Measurements from ENCODE around the gene AMZ1. TPM values are rescaled to one million over a fixed set of nuclear protein-coding genes. Genes with fewer than 3 reads are reported as not detected.

The AMZ1 gene
- total and polyA plus RNA-seq, 2 experiments from 2014 or later: 3.4 to 5.9 TPM

- H3K4me2 ChIP-seq (ENCODE audit: unreplicated experiment): no peak overlapping the region
- DNase-seq: no peak
- in situ Hi-C loops (cut with MboI): loop anchor here (25.0 kb wide), 1 partner anchor 218 kb away; no protein-coding TSS in a partner anchor
- H3K9ac ChIP-seq: no peak overlapping the region
- H3F3A ChIP-seq (ENCODE audit: insufficient read depth): no peaks in the 10 kb centered on the region
- H3K9me3 ChIP-seq (ENCODE audit: low read depth): no peaks in the 10 kb centered on the region
- WGBS, 2 experiments (ENCODE audit: low coverage in 1 of 2, low lambda C conversion rate in 2 of 2, missing lambda C conversion rate in 2 of 2): 56 to 78% methylated on average over 11 to 13 of the region's 13 CpGs
- no peak overlapping the region for H3K4me3 ChIP-seq
- H4K20me1 ChIP-seq (ENCODE audit: insufficient read depth): no peaks in the 10 kb centered on the region
- no peak for TF ChIP-seq EZH2phosphoT487 (IDR thresholded peaks at IDR 0.05; ENCODE audit: insufficient read depth, low read depth)
- no peak for TF ChIP-seq EZH2 (IDR thresholded peaks at IDR 0.05; ENCODE audit: insufficient read depth, poor library complexity, severe bottlenecking)
- no peaks in the 10 kb centered on the region for H3K4me1 ChIP-seq (ENCODE audit: insufficient read depth)
- H3K27ac ChIP-seq: no peak overlapping the region
- H3K27me3 ChIP-seq (replicated peaks; ENCODE audit: insufficient read depth): no peaks in the 10 kb centered on the region
- no peak overlapping the region for H2AFZ ChIP-seq
- H3K36me3 ChIP-seq (ENCODE audit: low read depth): no peaks in the 10 kb centered on the region
- H3K79me2 ChIP-seq (ENCODE audit: insufficient read depth): no peaks in the 10 kb centered on the region
- H3K9me2 ChIP-seq (ENCODE audit: insufficient read depth): no peaks in the 10 kb centered on the region
Measured at GRCh38 chr7:2680256-2680655, 7.7 kb upstream of the AMZ1 start.

- Histone ChIP-seq H4K20me1 (ENCODE audit: insufficient read depth) (no peaks in the 10 kb centered on the region), H3K9me3 (ENCODE audit: low read depth) (no peaks in the 10 kb centered on the region), H3K27me3 (replicated peaks; ENCODE audit: insufficient read depth) (no peaks in the 10 kb centered on the region), H3K9ac (no peak overlapping the region), H3F3A (ENCODE audit: insufficient read depth) (no peaks in the 10 kb centered on the region), H3K4me2 (ENCODE audit: unreplicated experiment) (no peak overlapping the region), H3K4me3 (no peak overlapping the region), H3K27ac (no peak overlapping the region), H3K4me1 (ENCODE audit: insufficient read depth) (no peaks in the 10 kb centered on the region), H3K36me3 (ENCODE audit: low read depth) (no peaks in the 10 kb centered on the region), H3K79me2 (ENCODE audit: insufficient read depth) (no peaks in the 10 kb centered on the region), H3K9me2 (ENCODE audit: insufficient read depth) (no peaks in the 10 kb centered on the region), H2AFZ (no peak overlapping the region)
- DNase-seq: peak; percentile 88
- WGBS, 2 experiments (ENCODE audit: low coverage in 1 of 2, low lambda C conversion rate in 2 of 2, missing lambda C conversion rate in 2 of 2): 11 to 17% methylated on average over 27 of the region's 27 CpGs
- in situ Hi-C loops (cut with MboI): loop anchor here (25.0 kb wide), 1 partner anchor 219 kb away; no protein-coding TSS in a partner anchor
- TF ChIP-seq EZH2 (IDR thresholded peaks at IDR 0.05; ENCODE audit: insufficient read depth, poor library complexity, severe bottlenecking) (no peak), EZH2phosphoT487 (IDR thresholded peaks at IDR 0.05; ENCODE audit: insufficient read depth, low read depth) (no peak)
Measured at GRCh38 chr7:2680792-2681490, 7.1 kb upstream of the AMZ1 start.

GRCh38 chr7:2681929-2682799 lies 5.8 kb upstream of the AMZ1 start:
- no peak overlapping the region for H3K9ac ChIP-seq
- H2AFZ ChIP-seq: no peak overlapping the region
- TF ChIP-seq EZH2phosphoT487 (IDR thresholded peaks at IDR 0.05; ENCODE audit: insufficient read depth, low read depth) (no peak), EZH2 (IDR thresholded peaks at IDR 0.05; ENCODE audit: insufficient read depth, poor library complexity, severe bottlenecking) (no peak)
- H3K36me3 ChIP-seq (ENCODE audit: low read depth): no peaks in the 10 kb centered on the region
- no peaks in the 10 kb centered on the region for H3K27me3 ChIP-seq (replicated peaks; ENCODE audit: insufficient read depth)
- no peak overlapping the region for H3K4me2 ChIP-seq (ENCODE audit: unreplicated experiment)
- 60 to 61% methylated on average over 17 to 27 of the region's 27 CpGs for WGBS, 2 experiments (ENCODE audit: low coverage in 1 of 2, low lambda C conversion rate in 2 of 2, missing lambda C conversion rate in 2 of 2)
- H3K9me3 ChIP-seq (ENCODE audit: low read depth): no peaks in the 10 kb centered on the region
- H3K79me2 ChIP-seq (ENCODE audit: insufficient read depth): no peaks in the 10 kb centered on the region
- in situ Hi-C loops (cut with MboI): loop anchor here (25.0 kb wide), 1 partner anchor 220 kb away; no protein-coding TSS in a partner anchor
- no peak overlapping the region for H3K27ac ChIP-seq
- no peaks in the 10 kb centered on the region for H4K20me1 ChIP-seq (ENCODE audit: insufficient read depth)
- H3K4me1 ChIP-seq (ENCODE audit: insufficient read depth): no peaks in the 10 kb centered on the region
- H3F3A ChIP-seq (ENCODE audit: insufficient read depth): no peaks in the 10 kb centered on the region
- no peak for DNase-seq
- H3K4me3 ChIP-seq: no peak overlapping the region
- no peaks in the 10 kb centered on the region for H3K9me2 ChIP-seq (ENCODE audit: insufficient read depth)

- peaks cover 4% of the 10 kb centered on the region; the same call in 1 of the 2 replicates for H3K4me1 ChIP-seq (ENCODE audit: insufficient read depth)
- WGBS, 2 experiments (ENCODE audit: low coverage in 1 of 2, low lambda C conversion rate in 2 of 2, missing lambda C conversion rate in 2 of 2): 83 to 87% methylated on average over 10 to 11 of the region's 11 CpGs
- H3K9ac ChIP-seq: no peak overlapping the region
- H3K79me2 ChIP-seq (ENCODE audit: insufficient read depth): no peaks in the 10 kb centered on the region
- no peaks in the 10 kb centered on the region for H3K36me3 ChIP-seq (ENCODE audit: low read depth)
- no peak for TF ChIP-seq EZH2phosphoT487 (IDR thresholded peaks at IDR 0.05; ENCODE audit: insufficient read depth, low read depth)
- TF ChIP-seq EZH2 (IDR thresholded peaks at IDR 0.05; ENCODE audit: insufficient read depth, poor library complexity, severe bottlenecking): no peak
- no peak for DNase-seq
- H3K9me3 ChIP-seq (ENCODE audit: low read depth): no peaks in the 10 kb centered on the region
- no peaks in the 10 kb centered on the region for H3K9me2 ChIP-seq (ENCODE audit: insufficient read depth)
- H4K20me1 ChIP-seq (ENCODE audit: insufficient read depth): no peaks in the 10 kb centered on the region
- peaks cover 6% of the 10 kb centered on the region; the same call in 1 of the 2 replicates for H3F3A ChIP-seq (ENCODE audit: insufficient read depth)
- in situ Hi-C loops (cut with MboI): loop anchor here (25.0 kb wide), 1 partner anchor 222 kb away; no protein-coding TSS in a partner anchor
- H3K4me3 ChIP-seq: no peak overlapping the region
- H3K27ac ChIP-seq: no peak overlapping the region
- H2AFZ ChIP-seq: no peak overlapping the region
- H3K4me2 ChIP-seq (ENCODE audit: unreplicated experiment): no peak overlapping the region
- no peaks in the 10 kb centered on the region for H3K27me3 ChIP-seq (replicated peaks; ENCODE audit: insufficient read depth)
Measured at GRCh38 chr7:2684501-2684900, 3.5 kb upstream of the AMZ1 start.
